ENCODE results near the gene TSPAN18.

Gene TSPAN18, protein sequence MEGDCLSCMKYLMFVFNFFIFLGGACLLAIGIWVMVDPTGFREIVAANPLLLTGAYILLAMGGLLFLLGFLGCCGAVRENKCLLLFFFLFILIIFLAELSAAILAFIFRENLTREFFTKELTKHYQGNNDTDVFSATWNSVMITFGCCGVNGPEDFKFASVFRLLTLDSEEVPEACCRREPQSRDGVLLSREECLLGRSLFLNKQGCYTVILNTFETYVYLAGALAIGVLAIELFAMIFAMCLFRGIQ

GRCh38 chr11:44726283-44727113 lies at the start of gene TSPAN18:
TSPAN18 (plus strand) TSS chr11:44726962; CDS start chr11:44906417, 179,455 bp downstream.
- Histone ChIP-seq H3K4me3 (ENCODE audit: insufficient read length, low read depth) (peak within 1 kb of the TSS; percentile 80), H3K36me3 (ENCODE audit: insufficient read depth, insufficient read length, low read length) (no peaks in the 10 kb centered on the region), H3K27me3 (ENCODE audit: insufficient read depth, insufficient read length) (peaks cover 4% of the 10 kb centered on the region), H3K4me1 (ENCODE audit: insufficient read depth, insufficient read length) (peaks cover 33% of the 10 kb centered on the region), H3K9me3 (ENCODE audit: insufficient read depth, low read length) (no peaks in the 10 kb centered on the region), H3K9ac (ENCODE audit: insufficient read length, low read depth) (peak within 1 kb of the TSS; percentile 87)
- DNase-seq (ENCODE audit: low read depth, low spot score): peak; percentile 90
- TF ChIP-seq SUZ12 (IDR thresholded peaks at IDR 0.05; ENCODE audit: extremely low read depth, insufficient read depth, insufficient read length) (no peak), ZNF274 (IDR thresholded peaks at IDR 0.05; ENCODE audit: low read depth, low read length) (no peak)

- peaks cover 8% of the 10 kb centered on the region; the same call in 1 of the 2 replicates for H3K9me3 ChIP-seq (ENCODE audit: insufficient read depth, low read length)
- H3K27me3 ChIP-seq (ENCODE audit: insufficient read depth, insufficient read length): no peaks in the 10 kb centered on the region
- no peaks in the 10 kb centered on the region for H3K36me3 ChIP-seq (ENCODE audit: insufficient read depth, insufficient read length, low read length)
- peaks cover 14% of the 10 kb centered on the region for H3K4me1 ChIP-seq (ENCODE audit: insufficient read depth, insufficient read length)
- TF ChIP-seq ZNF274 (IDR thresholded peaks at IDR 0.05; ENCODE audit: low read depth, low read length): no peak
- TF ChIP-seq YY1 (IDR thresholded peaks at IDR 0.05; ENCODE audit: insufficient read depth, insufficient read length): no peak
- TF ChIP-seq SUZ12 (IDR thresholded peaks at IDR 0.05; ENCODE audit: extremely low read depth, insufficient read depth, insufficient read length): no peak
- H3K4me3 ChIP-seq (ENCODE audit: insufficient read length, low read depth): no peak overlapping the region
- no peak overlapping the region for H3K9ac ChIP-seq (ENCODE audit: insufficient read length, low read depth)
- peak; percentile 39 for DNase-seq (ENCODE audit: low read depth, low spot score)
Observed at GRCh38 chr11:44680982-44681597, 45.7 kb upstream of the TSPAN18 start.

GRCh38 chr11:44681698-44682097 lies 45.1 kb upstream of the TSPAN18 start:
- H3K4me3 ChIP-seq (ENCODE audit: insufficient read length, low read depth): no peak overlapping the region
- H3K9me3 ChIP-seq (ENCODE audit: insufficient read depth, low read length): peaks cover 8% of the 10 kb centered on the region; the same call in 1 of the 2 replicates
- no peaks in the 10 kb centered on the region for H3K27me3 ChIP-seq (ENCODE audit: insufficient read depth, insufficient read length)
- no peak for DNase-seq (ENCODE audit: low read depth, low spot score)
- H3K36me3 ChIP-seq (ENCODE audit: insufficient read depth, insufficient read length, low read length): no peaks in the 10 kb centered on the region
- no peak overlapping the region for H3K9ac ChIP-seq (ENCODE audit: insufficient read length, low read depth)
- peaks cover 14% of the 10 kb centered on the region for H3K4me1 ChIP-seq (ENCODE audit: insufficient read depth, insufficient read length)
- no peak for TF ChIP-seq ZNF274 (IDR thresholded peaks at IDR 0.05; ENCODE audit: low read depth, low read length)
- TF ChIP-seq YY1 (IDR thresholded peaks at IDR 0.05; ENCODE audit: insufficient read depth, insufficient read length): no peak
- no peak for TF ChIP-seq SUZ12 (IDR thresholded peaks at IDR 0.05; ENCODE audit: extremely low read depth, insufficient read depth, insufficient read length)

- no peak for TF ChIP-seq ZNF274 (IDR thresholded peaks at IDR 0.05; ENCODE audit: low read depth, low read length)
- no peak for TF ChIP-seq YY1 (IDR thresholded peaks at IDR 0.05; ENCODE audit: insufficient read depth, insufficient read length)
- no peak for TF ChIP-seq SUZ12 (IDR thresholded peaks at IDR 0.05; ENCODE audit: extremely low read depth, insufficient read depth, insufficient read length)
- no peak overlapping the region for H3K9ac ChIP-seq (ENCODE audit: insufficient read length, low read depth)
- no peak overlapping the region for H3K4me3 ChIP-seq (ENCODE audit: insufficient read length, low read depth)
- peaks cover 8% of the 10 kb centered on the region; the same call in 1 of the 2 replicates for H3K9me3 ChIP-seq (ENCODE audit: insufficient read depth, low read length)
- DNase-seq (ENCODE audit: low read depth, low spot score): no peak
- peaks cover 17% of the 10 kb centered on the region for H3K4me1 ChIP-seq (ENCODE audit: insufficient read depth, insufficient read length)
- H3K36me3 ChIP-seq (ENCODE audit: insufficient read depth, insufficient read length, low read length): no peaks in the 10 kb centered on the region
- peaks cover 2% of the 10 kb centered on the region for H3K27me3 ChIP-seq (ENCODE audit: insufficient read depth, insufficient read length)
Observed at GRCh38 chr11:44684859-44685281, 41.9 kb upstream of the TSPAN18 start.

DNA sequence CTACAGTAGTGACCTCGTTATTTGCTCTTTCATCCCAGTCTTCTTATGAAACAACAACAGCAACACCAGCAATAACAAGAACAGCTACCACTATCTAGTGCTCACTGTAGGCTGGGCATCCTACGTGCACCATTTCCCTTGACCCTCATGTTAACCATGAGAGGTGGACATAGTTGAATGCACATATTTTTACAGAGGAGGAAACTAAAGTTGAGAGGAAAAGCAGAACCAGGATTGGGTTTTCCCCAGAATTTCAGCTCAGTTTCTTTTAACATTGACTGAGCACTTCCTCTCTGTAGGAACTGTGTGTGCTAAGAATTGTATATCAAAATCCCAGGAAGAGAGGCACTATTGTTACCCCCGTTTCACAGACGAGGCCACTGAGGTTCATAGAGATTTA lies 39.4 kb upstream of the TSPAN18 start:
- no peak for TF ChIP-seq SUZ12 (IDR thresholded peaks at IDR 0.05; ENCODE audit: extremely low read depth, insufficient read depth, insufficient read length)
- no peak for TF ChIP-seq ZNF274 (IDR thresholded peaks at IDR 0.05; ENCODE audit: low read depth, low read length)
- no peak for TF ChIP-seq YY1 (IDR thresholded peaks at IDR 0.05; ENCODE audit: insufficient read depth, insufficient read length)
- DNase-seq (ENCODE audit: low read depth, low spot score): no peak

GRCh38 chr11:44689265-44689664 lies 37.5 kb upstream of the TSPAN18 start:
- no peak overlapping the region for H3K9ac ChIP-seq (ENCODE audit: insufficient read length, low read depth)
- no peak for DNase-seq (ENCODE audit: low read depth, low spot score)
- H3K9me3 ChIP-seq (ENCODE audit: insufficient read depth, low read length): peaks cover 8% of the 10 kb centered on the region; the same call in 1 of the 2 replicates

More for the DNA sequence above, 39.4 kb upstream of the TSPAN18 start:
- H3K9ac ChIP-seq (ENCODE audit: insufficient read length, low read depth): no peak overlapping the region
- H3K4me1 ChIP-seq (ENCODE audit: insufficient read depth, insufficient read length): peaks cover 6% of the 10 kb centered on the region
- no peaks in the 10 kb centered on the region for H3K36me3 ChIP-seq (ENCODE audit: insufficient read depth, insufficient read length, low read length)
- no peak overlapping the region for H3K4me3 ChIP-seq (ENCODE audit: insufficient read length, low read depth)
- H3K27me3 ChIP-seq (ENCODE audit: insufficient read depth, insufficient read length): peaks cover 2% of the 10 kb centered on the region
- peaks cover 8% of the 10 kb centered on the region; the same call in 1 of the 2 replicates for H3K9me3 ChIP-seq (ENCODE audit: insufficient read depth, low read length)

More at GRCh38 chr11:44689265-44689664, 37.5 kb upstream of the TSPAN18 start:
- TF ChIP-seq ZNF274 (IDR thresholded peaks at IDR 0.05; ENCODE audit: low read depth, low read length): no peak
- TF ChIP-seq YY1 (IDR thresholded peaks at IDR 0.05; ENCODE audit: insufficient read depth, insufficient read length): no peak
- no peak for TF ChIP-seq SUZ12 (IDR thresholded peaks at IDR 0.05; ENCODE audit: extremely low read depth, insufficient read depth, insufficient read length)
- H3K4me3 ChIP-seq (ENCODE audit: insufficient read length, low read depth): no peak overlapping the region
- peaks cover 2% of the 10 kb centered on the region for H3K27me3 ChIP-seq (ENCODE audit: insufficient read depth, insufficient read length)
- no peaks in the 10 kb centered on the region for H3K36me3 ChIP-seq (ENCODE audit: insufficient read depth, insufficient read length, low read length)
- H3K4me1 ChIP-seq (ENCODE audit: insufficient read depth, insufficient read length): peaks cover 11% of the 10 kb centered on the region
